ENCODE data around the gene MYOZ3.
A peak's percentile ranks its signal among the peaks of the same experiment; 100 is the strongest.

MYOZ3 gene

GRCh38 chr5:150661086-150661485 lies at the start of gene MYOZ3:
Gene MYOZ3, plus strand, starts transcription at chr5:150661251. Its CDS starts 1,691 bp downstream, at chr5:150662942.
- Mint-ChIP-seq H3K27ac (peak within 1 kb of the TSS in 1 of 2 donors; percentile 1), H3K9me3 (no peaks in the 10 kb centered on the region), H3K4me1 (peaks cover 12% of the 10 kb centered on the region), H3K27me3 (peaks cover 14% of the 10 kb centered on the region), H3K4me3 (no peak within 1 kb of the TSS)
- ATAC-seq, result no peak
- DNase-seq, result no peak

GRCh38 chr5:150612405-150612804 lies 48.6 kb upstream of the MYOZ3 start:
- no peaks in the 10 kb centered on the region for H3K4me1 Mint-ChIP-seq
- ATAC-seq (no peak), DNase-seq (no peak)
- H3K27me3 Mint-ChIP-seq, result peaks cover 12% of the 10 kb centered on the region
- H3K9me3 Mint-ChIP-seq, result no peaks in the 10 kb centered on the region
- no peak overlapping the region for H3K4me3 Mint-ChIP-seq
- no peak overlapping the region for H3K27ac Mint-ChIP-seq

GRCh38 chr5:150612905-150613670 lies 48.0 kb upstream of the MYOZ3 start:
- no peaks in the 10 kb centered on the region for H3K4me1 Mint-ChIP-seq
- peak overlapping the region in 1 of 2 donors; percentile 3 for H3K27ac Mint-ChIP-seq
- H3K27me3 Mint-ChIP-seq, result peaks cover 12% of the 10 kb centered on the region
- no peaks in the 10 kb centered on the region for H3K9me3 Mint-ChIP-seq
- H3K4me3 Mint-ChIP-seq, result no peak overlapping the region
- ATAC-seq (no peak), DNase-seq (no peak)

GRCh38 chr5:150613991-150614660 lies 46.9 kb upstream of the MYOZ3 start:
- Mint-ChIP-seq H3K4me1 (no peaks in the 10 kb centered on the region), H3K27me3 (peaks cover 12% of the 10 kb centered on the region), H3K27ac (no peak overlapping the region), H3K9me3 (no peaks in the 10 kb centered on the region), H3K4me3 (no peak overlapping the region)
- DNase-seq (no peak), ATAC-seq (peak; percentile 16)

GRCh38 chr5:150614661-150615060 lies 46.4 kb upstream of the MYOZ3 start:
- Mint-ChIP-seq H3K27ac (no peak overlapping the region), H3K4me3 (no peak overlapping the region), H3K27me3 (peaks cover 12% of the 10 kb centered on the region), H3K4me1 (no peaks in the 10 kb centered on the region), H3K9me3 (no peaks in the 10 kb centered on the region)
- ATAC-seq, result no peak
- DNase-seq, result no peak

- no peak overlapping the region for H3K27ac Mint-ChIP-seq
- H3K4me3 Mint-ChIP-seq, result no peak overlapping the region
- H3K9me3 Mint-ChIP-seq, result no peaks in the 10 kb centered on the region
- peaks cover 12% of the 10 kb centered on the region for H3K27me3 Mint-ChIP-seq
- DNase-seq, result no peak
- ATAC-seq, result no peak
- no peaks in the 10 kb centered on the region for H3K4me1 Mint-ChIP-seq
Observed at GRCh38 chr5:150615141-150615699, 45.8 kb upstream of the MYOZ3 start.

GRCh38 chr5:150616024-150616470 lies 45.0 kb upstream of the MYOZ3 start:
- peaks cover 12% of the 10 kb centered on the region for H3K27me3 Mint-ChIP-seq
- ATAC-seq (no peak), DNase-seq (no peak)
- no peaks in the 10 kb centered on the region for H3K4me1 Mint-ChIP-seq
- H3K4me3 Mint-ChIP-seq, result no peak overlapping the region
- no peaks in the 10 kb centered on the region for H3K9me3 Mint-ChIP-seq
- H3K27ac Mint-ChIP-seq, result no peak overlapping the region

GRCh38 chr5:150616506-150616905 lies 44.5 kb upstream of the MYOZ3 start:
- no peak for ATAC-seq
- Mint-ChIP-seq H3K4me3 (no peak overlapping the region), H3K27ac (no peak overlapping the region), H3K9me3 (no peaks in the 10 kb centered on the region), H3K4me1 (no peaks in the 10 kb centered on the region), H3K27me3 (peaks cover 12% of the 10 kb centered on the region)
- DNase-seq, result no peak

- Mint-ChIP-seq H3K4me3 (no peak overlapping the region), H3K27me3 (peaks cover 12% of the 10 kb centered on the region), H3K9me3 (no peaks in the 10 kb centered on the region), H3K27ac (no peak overlapping the region), H3K4me1 (peaks cover 5% of the 10 kb centered on the region)
- DNase-seq (no peak), ATAC-seq (no peak)
Observed at GRCh38 chr5:150618163-150618562, 42.9 kb upstream of the MYOZ3 start.

- H3K27me3 Mint-ChIP-seq, result peaks cover 13% of the 10 kb centered on the region
- no peak overlapping the region for H3K27ac Mint-ChIP-seq
- H3K4me1 Mint-ChIP-seq, result peaks cover 10% of the 10 kb centered on the region
- H3K4me3 Mint-ChIP-seq, result no peak overlapping the region
- no peak for ATAC-seq
- no peaks in the 10 kb centered on the region for H3K9me3 Mint-ChIP-seq
- no peak for DNase-seq
Observed at GRCh38 chr5:150618588-150619281, 42.3 kb upstream of the MYOZ3 start.

GRCh38 chr5:150619359-150620230 lies 41.5 kb upstream of the MYOZ3 start:
- H3K4me3 Mint-ChIP-seq, result no peak overlapping the region
- H3K4me1 Mint-ChIP-seq, result peaks cover 19% of the 10 kb centered on the region
- ATAC-seq (no peak), DNase-seq (no peak)
- H3K27me3 Mint-ChIP-seq, result peaks cover 22% of the 10 kb centered on the region
- H3K9me3 Mint-ChIP-seq, result no peaks in the 10 kb centered on the region
- H3K27ac Mint-ChIP-seq, result no peak overlapping the region

GRCh38 chr5:150621301-150621700 lies 39.8 kb upstream of the MYOZ3 start:
- Mint-ChIP-seq H3K4me1 (peaks cover 19% of the 10 kb centered on the region), H3K27me3 (peaks cover 25% of the 10 kb centered on the region), H3K4me3 (no peak overlapping the region), H3K9me3 (no peaks in the 10 kb centered on the region), H3K27ac (no peak overlapping the region)
- no peak for DNase-seq
- no peak for ATAC-seq

GRCh38 chr5:150622157-150622556 lies 38.9 kb upstream of the MYOZ3 start:
- no peak for DNase-seq
- Mint-ChIP-seq H3K27me3 (peaks cover 28% of the 10 kb centered on the region), H3K9me3 (no peaks in the 10 kb centered on the region), H3K4me1 (peaks cover 19% of the 10 kb centered on the region), H3K4me3 (no peak overlapping the region), H3K27ac (no peak overlapping the region)
- no peak for ATAC-seq

GRCh38 chr5:150623152-150623877 lies 37.7 kb upstream of the MYOZ3 start:
- Mint-ChIP-seq H3K9me3 (no peaks in the 10 kb centered on the region), H3K27me3 (peaks cover 34% of the 10 kb centered on the region), H3K4me3 (peak overlapping the region; percentile 79 to 92), H3K27ac (peak overlapping the region in 1 of 2 donors; percentile 3), H3K4me1 (peaks cover 19% of the 10 kb centered on the region)
- ATAC-seq (no peak), DNase-seq (no peak)

Data from stimulated activated naive CD8-positive, alpha-beta T cell treated with anti-CD3 and anti-CD28 coated beads, Interleukin-15, amount 100 ng/mL, for 72 hours (primary cell).